Measurements from ENCODE around the gene AP2B1.

Gene AP2B1

DNA sequence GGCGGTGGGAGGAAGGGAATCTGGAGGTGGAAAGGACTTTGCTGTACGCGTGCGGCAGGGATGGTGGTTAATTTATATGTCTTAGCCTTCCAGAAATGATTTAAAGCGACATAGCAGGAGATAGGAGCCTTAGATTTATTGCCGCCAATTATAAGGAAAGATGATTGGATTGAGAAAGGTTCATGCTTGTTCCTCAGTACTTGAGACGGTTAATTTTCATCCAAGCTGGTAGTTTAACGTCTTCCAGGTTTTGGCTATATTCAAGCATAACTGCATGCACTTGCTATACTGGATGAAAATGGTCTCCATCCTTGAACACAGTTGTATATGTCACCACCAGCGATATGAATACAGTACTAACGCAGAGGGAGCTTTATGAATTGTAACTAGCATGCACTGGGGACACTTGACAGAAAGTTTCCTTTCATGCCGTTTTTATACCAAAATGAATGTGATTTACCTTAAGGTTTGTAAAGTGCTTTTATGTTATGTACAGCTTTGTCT lies 8.1 kb upstream of the AP2B1 start:
- H3K4me2 ChIP-seq (ENCODE audit: low read length) = peak overlapping the region; percentile 94
- H3K79me2 ChIP-seq = no peaks in the 10 kb centered on the region
- H3K27ac ChIP-seq = peak overlapping the region; percentile 90
- no peaks in the 10 kb centered on the region for H3K27me3 ChIP-seq (ENCODE audit: control insufficient read depth, insufficient read depth, low read length)
- H3K4me3 ChIP-seq (ENCODE audit: low read depth, low read length) = peak overlapping the region; percentile 77
- TF ChIP-seq CTCF (IDR thresholded peaks at IDR 0.05) = no peak
- H3K36me3 ChIP-seq (ENCODE audit: control insufficient read depth, insufficient read depth, low read length) = no peaks in the 10 kb centered on the region
- no peaks in the 10 kb centered on the region for H3K9me3 ChIP-seq (ENCODE audit: control insufficient read depth, low read length)
- peaks cover 12% of the 10 kb centered on the region for H3K4me1 ChIP-seq
- peak overlapping the region; percentile 89 for H2AFZ ChIP-seq
- peak overlapping the region; percentile 47 for H3K9ac ChIP-seq

DNA sequence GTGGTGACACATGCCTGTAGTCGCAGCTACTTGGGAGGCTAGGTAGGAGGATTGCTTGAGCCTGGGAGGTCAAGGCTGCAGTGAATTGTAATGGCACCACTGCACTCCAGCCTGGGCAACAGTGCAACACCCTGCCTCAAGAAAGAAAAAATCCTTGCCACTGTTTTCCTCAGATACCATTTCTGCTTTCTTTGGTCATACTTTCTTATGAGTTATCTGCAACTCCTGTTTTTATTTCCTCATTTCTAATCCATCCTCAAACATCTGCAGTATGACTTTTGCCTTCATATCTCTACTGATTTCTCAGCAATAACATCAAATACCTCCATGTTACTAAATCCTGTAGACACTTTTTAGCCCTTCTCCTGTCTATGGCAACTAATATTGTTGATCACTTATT lies 3.1 kb upstream of the AP2B1 start:
- no peak overlapping the region for H3K9ac ChIP-seq
- no peak overlapping the region for H3K4me2 ChIP-seq (ENCODE audit: low read length)
- peaks cover 13% of the 10 kb centered on the region for H3K79me2 ChIP-seq
- H3K4me3 ChIP-seq (ENCODE audit: low read depth, low read length) = no peak overlapping the region
- no peak overlapping the region for H2AFZ ChIP-seq
- H3K4me1 ChIP-seq = peaks cover 10% of the 10 kb centered on the region
- no peaks in the 10 kb centered on the region for H3K27me3 ChIP-seq (ENCODE audit: control insufficient read depth, insufficient read depth, low read length)
- no peaks in the 10 kb centered on the region for H3K36me3 ChIP-seq (ENCODE audit: control insufficient read depth, insufficient read depth, low read length)
- no peaks in the 10 kb centered on the region for H3K9me3 ChIP-seq (ENCODE audit: control insufficient read depth, low read length)
- no peak overlapping the region for H3K27ac ChIP-seq
- TF ChIP-seq CTCF (IDR thresholded peaks at IDR 0.05) = no peak

- no peaks in the 10 kb centered on the region for H3K9me3 ChIP-seq (ENCODE audit: control insufficient read depth, low read length)
- H3K4me1 ChIP-seq = peaks cover 9% of the 10 kb centered on the region
- no peaks in the 10 kb centered on the region for H3K27me3 ChIP-seq (ENCODE audit: control insufficient read depth, insufficient read depth, low read length)
- H2AFZ ChIP-seq = peak overlapping the region; percentile 79
- H3K4me2 ChIP-seq (ENCODE audit: low read length) = peak overlapping the region; percentile 68
- peak overlapping the region; percentile 39 for H3K9ac ChIP-seq
- TF ChIP-seq CTCF (IDR thresholded peaks at IDR 0.05) = no peak
- H3K4me3 ChIP-seq (ENCODE audit: low read depth, low read length) = peak overlapping the region; percentile 95
- peak overlapping the region; percentile 85 for H3K27ac ChIP-seq
- no peaks in the 10 kb centered on the region for H3K36me3 ChIP-seq (ENCODE audit: control insufficient read depth, insufficient read depth, low read length)
- peaks cover 33% of the 10 kb centered on the region for H3K79me2 ChIP-seq
These were observed 501 bp upstream of the AP2B1 start for GRCh38 chr17:35586569-35587073.

- peaks cover 40% of the 10 kb centered on the region for H3K79me2 ChIP-seq
- TF ChIP-seq CTCF (IDR thresholded peaks at IDR 0.05) = no peak
- H3K36me3 ChIP-seq (ENCODE audit: control insufficient read depth, insufficient read depth, low read length) = no peaks in the 10 kb centered on the region
- H3K9me3 ChIP-seq (ENCODE audit: control insufficient read depth, low read length) = no peaks in the 10 kb centered on the region
- no peak overlapping the region for H3K27ac ChIP-seq
- H3K27me3 ChIP-seq (ENCODE audit: control insufficient read depth, insufficient read depth, low read length) = no peaks in the 10 kb centered on the region
- no peak overlapping the region for H2AFZ ChIP-seq
- peak overlapping the region; percentile 68 for H3K4me2 ChIP-seq (ENCODE audit: low read length)
- no peak overlapping the region for H3K4me3 ChIP-seq (ENCODE audit: low read depth, low read length)
- H3K4me1 ChIP-seq = peaks cover 9% of the 10 kb centered on the region
- H3K9ac ChIP-seq = no peak overlapping the region
These were observed 1.2 kb downstream of the AP2B1 start for GRCh38 chr17:35588196-35588920.

Measured in parathyroid adenoma (tissue), 2 donors.